ENCODE measurements around the gene SCFD1.
"Not testable (repeated sequence)": the region's sequence is repeated elsewhere in the genome, so short reads cannot be mapped to it uniquely, and the experiment has no call there.

Gene SCFD1

GRCh38 chr14:30621940-30622830, at the start of gene SCFD1:
Gene SCFD1, plus strand, starts transcription at chr14:30622319. Its CDS starts 20 bp downstream, at chr14:30622339.
- DNase-seq: peak; percentile 78 to 90 (median 88)

- no peak for DNase-seq
Observed at GRCh38 chr14:30572771-30573170, 49.3 kb upstream of the SCFD1 start.

GRCh38 chr14:30573226-30573814, 48.8 kb upstream of the SCFD1 start:
- DNase-seq: no peak

GRCh38 chr14:30573966-30574365, 48.2 kb upstream of the SCFD1 start:
- no peak for DNase-seq

- DNase-seq: not testable (repeated sequence)
Observed at GRCh38 chr14:30574777-30575176, 47.3 kb upstream of the SCFD1 start.

- DNase-seq: not testable (repeated sequence)
Observed at GRCh38 chr14:30576333-30576732, 45.8 kb upstream of the SCFD1 start.

- DNase-seq: no peak
Observed at GRCh38 chr14:30580616-30581282, 41.4 kb upstream of the SCFD1 start.

GRCh38 chr14:30581283-30581625, 40.9 kb upstream of the SCFD1 start:
- no peak for DNase-seq

GRCh38 chr14:30582376-30582775, 39.7 kb upstream of the SCFD1 start:
- no peak for DNase-seq

GRCh38 chr14:30584058-30584630, 38.0 kb upstream of the SCFD1 start:
- DNase-seq: no peak

GRCh38 chr14:30585204-30585603, 36.9 kb upstream of the SCFD1 start:
- DNase-seq: no peak

- no peak for DNase-seq
Observed at GRCh38 chr14:30587141-30587540, 35.0 kb upstream of the SCFD1 start.

- no peak for DNase-seq
Observed at GRCh38 chr14:30588873-30589272, 33.2 kb upstream of the SCFD1 start.

GRCh38 chr14:30596935-30597334, 25.2 kb upstream of the SCFD1 start:
- DNase-seq: no peak

GRCh38 chr14:30597504-30597903, 24.6 kb upstream of the SCFD1 start:
- no peak for DNase-seq

- DNase-seq: no peak
Observed at GRCh38 chr14:30600922-30601918, 20.9 kb upstream of the SCFD1 start.

- DNase-seq: no peak
Observed at GRCh38 chr14:30603402-30603801, 18.7 kb upstream of the SCFD1 start.

GRCh38 chr14:30604696-30605095, 17.4 kb upstream of the SCFD1 start:
- not testable (repeated sequence) for DNase-seq

- no peak for DNase-seq
Observed at GRCh38 chr14:30607156-30607780, 14.9 kb upstream of the SCFD1 start.

- DNase-seq: no peak
Observed at GRCh38 chr14:30608533-30609006, 13.5 kb upstream of the SCFD1 start.

- DNase-seq: peak in 3 of 6 experiments; percentile 1 to 9 (median 3)
Observed at GRCh38 chr14:30610787-30611343, 11.3 kb upstream of the SCFD1 start.
